Right cardiac atrium (tissue), 5 donors: ENCODE results near the gene ZNF433. TPM values are rescaled to one million over a fixed set of nuclear protein-coding genes. Genes with fewer than 3 reads are reported as not detected.
"Not testable (repeated sequence)": the region's sequence is repeated elsewhere in the genome, so short reads cannot be mapped to it uniquely, and the experiment has no call there.

Source experiments
- ATAC-seq, 2 donors: fragments of 200-7000 bp; cut with Tn5 transposase; one replicate each; pipeline versions ENCODE4 v1.8.0 to v1.9.1; 2020; ENCODE audit warnings: moderate library complexity in 2 of 2, mild to moderate bottlenecking in 1 of 2
- DNase-seq, 3 donors: peaks; one replicate each; pipeline ENCODE4 v3.0.0-alpha.2; 2020
- H3K27ac ChIP-seq: one replicate; pipeline ENCODE4 v1.5.1; 2013; ENCODE audit warnings: mild to moderate bottlenecking, low read length, control low read depth, moderate library complexity
- H3K27me3 ChIP-seq: one replicate; pipeline ENCODE4 v1.6.1; 2013; ENCODE audit not compliant: control insufficient read depth, insufficient read depth
- H3K4me1 ChIP-seq: one replicate; pipeline ENCODE4 v1.6.1; 2013; ENCODE audit warnings: low read length; ENCODE audit not compliant: control insufficient read depth, insufficient read depth
- H3K4me3 ChIP-seq: one replicate; pipeline ENCODE4 v1.5.1; 2013; ENCODE audit warnings: low read length, control low read depth
- H3K9me3 ChIP-seq: one replicate; pipeline ENCODE4 v1.6.1; 2013; ENCODE audit warnings: low read length; ENCODE audit not compliant: control insufficient read depth
- WGBS: extraction: QIAGEN DNeasy Blood & Tissue Kit; methylation state at CpG from one replicate; pipeline ENCODE4 v1.1.7; 2013; 5-methylcytosine and 5-hydroxymethylcytosine counted together
- intact Hi-C, 4 donors: fragments of 100-400 bp; cut with DNase I; formaldehyde crosslinking; loops; one replicate each; pipeline versions ENCODE4 v1.11.0 to v1.14.0; 2022 to 2023
- polyA plus RNA-seq: library from polyadenylated mRNA; stranded (reverse); fragments of 200-250 nt; gene quantifications from one replicate; pipeline ENCODE4 v1.2.3, GENCODE V29; 2013
- total RNA-seq, 4 donors: library from RNA; stranded (reverse); fragmentation: NEBNext Ultra II Directional; extraction: Animal tissue kit (Norgen Biotek cat#: 25700); gene quantifications; one replicate each; pipeline ENCODE4 v1.2.1, GENCODE V29; 2021
- donor health status: healthy with polysubstance abuse.
- donor health status: DM: no; HTN: yes; CAD: no.
- donor health status: DM: no; HTN: no; CAD: no.
- donor health status: DM: no; HTN: yes; CAD: no; lungs with severe emphysema.
- donor health status: DM: yes; HTN: yes; CAD: no.

Gene ZNF433
- total and polyA plus RNA-seq, 5 donors: 3.5 to 5.0 (median 4.0) TPM

GRCh38 chr19:12047868-12048267, 12.4 kb upstream of the ZNF433 start:
- 99% methylated on average over 2 of the region's 2 CpGs for WGBS
- intact Hi-C loops: no loop called here
- no peak overlapping the region for H3K27ac ChIP-seq
- no peak for ATAC-seq
- H3K27me3 ChIP-seq: no peaks in the 10 kb centered on the region
- no peaks in the 10 kb centered on the region for H3K4me1 ChIP-seq
- H3K9me3 ChIP-seq: peaks cover 2% of the 10 kb centered on the region
- no peak overlapping the region for H3K4me3 ChIP-seq
- DNase-seq: no peak

- 96% methylated on average over 5 of the region's 5 CpGs for WGBS
- intact Hi-C loops: no loop called here
- no peaks in the 10 kb centered on the region for H3K4me1 ChIP-seq
- H3K27me3 ChIP-seq: no peaks in the 10 kb centered on the region
- no peak overlapping the region for H3K4me3 ChIP-seq
- H3K27ac ChIP-seq: no peak overlapping the region
- DNase-seq (no peak), ATAC-seq (no peak)
- peaks cover 2% of the 10 kb centered on the region for H3K9me3 ChIP-seq
Observed at GRCh38 chr19:12043752-12044422, 8.4 kb upstream of the ZNF433 start.

- Histone ChIP-seq H3K9me3 (peaks cover 2% of the 10 kb centered on the region), H3K4me1 (no peaks in the 10 kb centered on the region), H3K4me3 (no peak overlapping the region), H3K27me3 (no peaks in the 10 kb centered on the region), H3K27ac (no peak overlapping the region)
- no peak for ATAC-seq
- DNase-seq: no peak
- intact Hi-C loops: no loop called here
Observed at GRCh38 chr19:12042893-12043292, 7.4 kb upstream of the ZNF433 start.

- no peaks in the 10 kb centered on the region for H3K9me3 ChIP-seq
- no peaks in the 10 kb centered on the region for H3K27me3 ChIP-seq
- peaks cover 3% of the 10 kb centered on the region for H3K4me1 ChIP-seq
- peak overlapping the region; percentile 63 for H3K4me3 ChIP-seq
- 18% methylated on average over 8 of the region's 8 CpGs for WGBS
- no peak overlapping the region for H3K27ac ChIP-seq
- DNase-seq (no peak), ATAC-seq (no peak)
- intact Hi-C loops: no loop called here
Observed at GRCh38 chr19:12034620-12035019, 859 bp downstream of the ZNF433 start.

GRCh38 chr19:12034198-12034597, 1.3 kb downstream of the ZNF433 start:
- Histone ChIP-seq H3K4me3 (peak overlapping the region; percentile 63), H3K9me3 (no peaks in the 10 kb centered on the region), H3K27me3 (no peaks in the 10 kb centered on the region), H3K27ac (no peak overlapping the region), H3K4me1 (peaks cover 3% of the 10 kb centered on the region)
- intact Hi-C loops: no loop called here
- DNase-seq: no peak
- WGBS: 79% methylated on average over 2 of the region's 2 CpGs
- ATAC-seq: no peak

- intact Hi-C loops: no loop called here
Observed at GRCh38 chr19:12015753-12016116, 19.7 kb downstream of the ZNF433 start.

GRCh38 chr19:12015015-12015752, 20.3 kb downstream of the ZNF433 start:
- ATAC-seq: no peak
- Histone ChIP-seq H3K9me3 (peaks cover 11% of the 10 kb centered on the region), H3K27me3 (no peaks in the 10 kb centered on the region), H3K4me3 (no peak overlapping the region), H3K27ac (no peak overlapping the region), H3K4me1 (no peaks in the 10 kb centered on the region)
- no peak for DNase-seq
- intact Hi-C loops: no loop called here
- WGBS: 98% methylated on average over 9 of the region's 9 CpGs

More at GRCh38 chr19:12015753-12016116, 19.7 kb downstream of the ZNF433 start:
- H3K9me3 ChIP-seq: peaks cover 11% of the 10 kb centered on the region
- DNase-seq: no peak
- no peak for ATAC-seq
- H3K4me3 ChIP-seq: no peak overlapping the region
- 60% methylated on average over 2 of the region's 2 CpGs for WGBS
- no peaks in the 10 kb centered on the region for H3K4me1 ChIP-seq
- H3K27ac ChIP-seq: no peak overlapping the region
- H3K27me3 ChIP-seq: no peaks in the 10 kb centered on the region

- ATAC-seq: no peak
Observed at GRCh38 chr19:12000152-12000981, 35.1 kb downstream of the ZNF433 start.

GRCh38 chr19:11995174-11995573, 40.3 kb downstream of the ZNF433 start:
- H3K4me3 ChIP-seq: no peak overlapping the region
- DNase-seq (no peak), ATAC-seq (peak in 1 of 2 donors; percentile 48)
- WGBS: 66% methylated on average over 1 of the region's 1 CpG
- no peak overlapping the region for H3K27ac ChIP-seq
- H3K4me1 ChIP-seq: no peaks in the 10 kb centered on the region
- no peaks in the 10 kb centered on the region for H3K27me3 ChIP-seq
- intact Hi-C loops: loop anchor here in 1 of 4 donors (10.0 kb wide), 1 partner anchor 200 kb away; the partner anchor contains the start of gene ZNF491
- no peaks in the 10 kb centered on the region for H3K9me3 ChIP-seq

More at GRCh38 chr19:12000152-12000981, 35.1 kb downstream of the ZNF433 start:
- 84% methylated on average over 9 of the region's 9 CpGs for WGBS
- H3K27me3 ChIP-seq: no peaks in the 10 kb centered on the region
- no peak overlapping the region for H3K4me3 ChIP-seq
- H3K9me3 ChIP-seq: no peaks in the 10 kb centered on the region
- no peaks in the 10 kb centered on the region for H3K4me1 ChIP-seq
- intact Hi-C loops: no loop called here
- no peak for DNase-seq
- H3K27ac ChIP-seq: no peak overlapping the region

GRCh38 chr19:11991921-11992320, 43.6 kb downstream of the ZNF433 start:
- ATAC-seq, H3K9me3 ChIP-seq, H3K27ac ChIP-seq, H3K4me3 ChIP-seq, H3K4me1 ChIP-seq, H3K27me3 ChIP-seq, DNase-seq: not testable (repeated sequence)
- intact Hi-C loops: loop anchor here in 1 of 4 donors (10.0 kb wide), 1 partner anchor 197 kb away; the partner anchor contains the start of gene ZNF491
- WGBS: 67% methylated on average over 4 of the region's 4 CpGs

- intact Hi-C loops: loop anchor here (2.0 to 10.0 kb wide), 8 partner anchors 24 to 192 kb away; partner anchors contain the start of genes ZNF700 (in 4 of the 4), ZNF763 (in 2 of the 4), ZNF20 (in 1 of the 4) and ZNF491 (in 1 of the 4)
- no peak overlapping the region for H3K4me3 ChIP-seq
- no peaks in the 10 kb centered on the region for H3K27me3 ChIP-seq
- DNase-seq: no peak
- no peaks in the 10 kb centered on the region for H3K4me1 ChIP-seq
- no peak overlapping the region for H3K27ac ChIP-seq
- ATAC-seq: no peak
- 73% methylated on average over 9 of the region's 9 CpGs for WGBS
- no peaks in the 10 kb centered on the region for H3K9me3 ChIP-seq
Observed at GRCh38 chr19:11989112-11989456, 46.4 kb downstream of the ZNF433 start.
